Ascending aorta (tissue), 2 donors: ENCODE results near the gene ABCG4. TPM values are rescaled to one million over a fixed set of nuclear protein-coding genes. Genes with fewer than 3 reads are reported as not detected.

ENCODE experiments used
- DNase-seq, 2 donors: peaks; one replicate each; pipeline ENCODE4 v3.0.0-alpha.2; 2019; ENCODE audit warnings: low spot score in 2 of 2
- H3K27ac ChIP-seq, 2 donors: fragments of 200-600 bp; sonication (generic); one replicate each; pipeline ENCODE4 v1.5.1; 2016 to 2017; ENCODE audit warnings: mild to moderate bottlenecking in 1 of 2
- H3K27me3 ChIP-seq: fragments of 200-600 bp; sonication (generic); one replicate; pipeline ENCODE4 v1.5.1; 2017
- H3K36me3 ChIP-seq, 2 donors: fragments of 200-600 bp; sonication (generic); one replicate each; pipeline ENCODE4 v1.5.1; 2016
- H3K4me1 ChIP-seq, 2 donors: fragments of 200-600 bp; sonication (generic); one replicate each; pipeline ENCODE4 v1.5.1; 2016 to 2017; ENCODE audit warnings: mild to moderate bottlenecking in 1 of 2
- H3K4me3 ChIP-seq, 2 donors: fragments of 200-600 bp; sonication (generic); one replicate each; pipeline ENCODE4 v1.5.1; 2016 to 2017; ENCODE audit warnings: mild to moderate bottlenecking in 1 of 2
- H3K9me3 ChIP-seq, 2 donors: fragments of 200-600 bp; sonication (generic); one replicate each; pipeline ENCODE4 v1.5.1; 2016
- intact Hi-C: fragments of 100-400 bp; cut with DNase I; formaldehyde crosslinking; loops from one replicate; pipeline ENCODE4 v1.15.1; 2023
- total RNA-seq: library from RNA; depleted of rRNA; stranded (reverse); fragments of >200 nt; gene quantifications from one replicate; pipeline ENCODE4 v1.1.0, GENCODE V29; 2016
- TF ChIP-seq, protein P1 (sequence below), 3 experiments: fragments of 200-600 bp in 2 of 3; fragments of 450-650 bp in 1 of 3; sonication (generic) in 2 of 3; IDR thresholded peaks; one replicate each; pipeline ENCODE4 v1.5.1; 2016 to 2019; ENCODE audit warnings: antibody characterized with exemption in 3 of 3, mild to moderate bottlenecking in 1 of 3, moderate library complexity in 1 of 3

Gene ABCG4
- total RNA-seq, 1 donor from 2014 or later = not detected

DNA sequence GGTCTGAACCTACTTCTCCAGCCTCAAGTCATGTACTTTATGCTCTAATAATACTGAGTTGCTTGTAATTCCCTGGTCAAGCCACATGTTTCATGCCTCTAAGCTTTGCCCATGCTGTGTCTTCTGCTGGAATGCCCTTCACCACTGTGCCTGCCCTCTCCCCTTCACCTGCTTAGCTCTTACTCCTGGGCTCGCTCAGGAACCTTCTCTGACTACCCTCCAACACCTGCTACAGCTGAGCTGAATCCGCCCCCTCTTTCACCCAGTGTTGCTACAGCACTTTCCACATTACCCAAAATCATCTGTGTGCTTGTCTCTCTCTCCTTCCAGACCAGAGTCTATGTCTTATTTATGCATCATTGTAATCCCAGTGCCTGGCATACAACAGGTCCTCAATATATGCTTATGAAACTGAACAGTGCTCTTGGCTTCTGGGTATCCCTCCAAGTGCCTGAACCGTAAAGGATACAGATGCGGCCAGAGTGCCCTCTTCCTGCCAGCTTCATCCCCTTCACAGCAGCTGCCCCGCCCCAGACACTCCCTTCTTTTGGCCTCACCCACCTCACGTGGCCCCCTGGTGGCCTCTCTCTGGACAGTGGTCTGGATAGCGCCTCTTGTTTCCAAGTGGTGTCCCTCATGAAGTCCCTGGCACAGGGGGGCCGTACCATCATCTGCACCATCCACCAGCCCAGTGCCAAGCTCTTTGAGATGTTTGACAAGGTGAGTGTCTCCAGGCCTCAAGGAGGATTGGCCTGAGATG is 7.1 kb downstream of the ABCG4 start:
- H3K4me3 ChIP-seq = no peak overlapping the region
- TF ChIP-seq, protein P1, sequence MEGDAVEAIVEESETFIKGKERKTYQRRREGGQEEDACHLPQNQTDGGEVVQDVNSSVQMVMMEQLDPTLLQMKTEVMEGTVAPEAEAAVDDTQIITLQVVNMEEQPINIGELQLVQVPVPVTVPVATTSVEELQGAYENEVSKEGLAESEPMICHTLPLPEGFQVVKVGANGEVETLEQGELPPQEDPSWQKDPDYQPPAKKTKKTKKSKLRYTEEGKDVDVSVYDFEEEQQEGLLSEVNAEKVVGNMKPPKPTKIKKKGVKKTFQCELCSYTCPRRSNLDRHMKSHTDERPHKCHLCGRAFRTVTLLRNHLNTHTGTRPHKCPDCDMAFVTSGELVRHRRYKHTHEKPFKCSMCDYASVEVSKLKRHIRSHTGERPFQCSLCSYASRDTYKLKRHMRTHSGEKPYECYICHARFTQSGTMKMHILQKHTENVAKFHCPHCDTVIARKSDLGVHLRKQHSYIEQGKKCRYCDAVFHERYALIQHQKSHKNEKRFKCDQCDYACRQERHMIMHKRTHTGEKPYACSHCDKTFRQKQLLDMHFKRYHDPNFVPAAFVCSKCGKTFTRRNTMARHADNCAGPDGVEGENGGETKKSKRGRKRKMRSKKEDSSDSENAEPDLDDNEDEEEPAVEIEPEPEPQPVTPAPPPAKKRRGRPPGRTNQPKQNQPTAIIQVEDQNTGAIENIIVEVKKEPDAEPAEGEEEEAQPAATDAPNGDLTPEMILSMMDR (IDR thresholded peaks at IDR 0.05) = no peak
- H3K36me3 ChIP-seq = no peaks in the 10 kb centered on the region
- no peaks in the 10 kb centered on the region for H3K4me1 ChIP-seq
- no peak overlapping the region for H3K27ac ChIP-seq
- DNase-seq = no peak
- H3K27me3 ChIP-seq = no peaks in the 10 kb centered on the region
- H3K9me3 ChIP-seq = no peaks in the 10 kb centered on the region
- intact Hi-C loops = no loop called here

DNA sequence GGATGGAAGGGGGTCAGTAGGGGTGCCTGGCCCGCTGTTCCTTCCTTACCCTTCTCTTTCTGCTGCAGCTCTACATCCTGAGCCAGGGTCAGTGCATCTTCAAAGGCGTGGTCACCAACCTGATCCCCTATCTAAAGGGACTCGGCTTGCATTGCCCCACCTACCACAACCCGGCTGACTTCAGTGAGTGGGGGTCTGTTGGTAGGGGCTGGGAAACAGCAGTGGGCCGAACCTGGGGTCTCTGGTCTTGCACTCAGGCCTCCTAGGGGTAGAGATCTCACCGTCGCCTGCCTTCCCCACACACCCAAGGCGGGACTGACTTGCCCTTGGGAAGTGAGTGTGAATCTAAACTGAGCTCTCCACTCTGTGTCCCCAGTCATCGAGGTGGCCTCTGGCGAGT is 7.6 kb downstream of the ABCG4 start:
- no peak for DNase-seq
- H3K4me3 ChIP-seq = no peak overlapping the region
- H3K4me1 ChIP-seq = no peaks in the 10 kb centered on the region
- H3K27me3 ChIP-seq = no peaks in the 10 kb centered on the region
- H3K36me3 ChIP-seq = no peaks in the 10 kb centered on the region
- H3K9me3 ChIP-seq = no peaks in the 10 kb centered on the region
- H3K27ac ChIP-seq = no peak overlapping the region
- TF ChIP-seq, protein P1 (IDR thresholded peaks at IDR 0.05) = no peak
- intact Hi-C loops = no loop called here

DNA sequence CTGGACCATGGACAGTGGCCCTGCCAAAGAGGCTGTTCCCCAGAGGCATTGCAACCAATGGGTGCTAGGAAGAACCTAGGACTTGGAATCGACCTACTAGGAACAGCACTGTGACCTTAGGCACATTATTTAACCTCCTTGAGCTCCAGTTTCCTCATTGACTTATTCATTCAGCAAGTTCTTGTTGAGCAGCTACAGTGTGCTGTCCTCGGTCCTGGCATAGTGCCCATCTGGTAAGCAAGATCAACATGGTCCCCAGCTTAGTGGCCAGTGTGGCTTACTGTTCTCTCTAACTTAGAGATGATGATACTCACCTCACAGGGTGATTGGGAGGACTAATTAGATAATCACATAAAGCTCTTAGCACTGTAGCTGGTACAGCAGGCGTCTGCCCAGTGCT is 8.2 kb downstream of the ABCG4 start:
- Histone ChIP-seq H3K9me3 (no peaks in the 10 kb centered on the region), H3K36me3 (no peaks in the 10 kb centered on the region), H3K27ac (no peak overlapping the region), H3K4me1 (no peaks in the 10 kb centered on the region), H3K4me3 (no peak overlapping the region), H3K27me3 (no peaks in the 10 kb centered on the region)
- TF ChIP-seq, protein P1 (IDR thresholded peaks at IDR 0.05) = no peak
- intact Hi-C loops = no loop called here
- no peak for DNase-seq

DNA sequence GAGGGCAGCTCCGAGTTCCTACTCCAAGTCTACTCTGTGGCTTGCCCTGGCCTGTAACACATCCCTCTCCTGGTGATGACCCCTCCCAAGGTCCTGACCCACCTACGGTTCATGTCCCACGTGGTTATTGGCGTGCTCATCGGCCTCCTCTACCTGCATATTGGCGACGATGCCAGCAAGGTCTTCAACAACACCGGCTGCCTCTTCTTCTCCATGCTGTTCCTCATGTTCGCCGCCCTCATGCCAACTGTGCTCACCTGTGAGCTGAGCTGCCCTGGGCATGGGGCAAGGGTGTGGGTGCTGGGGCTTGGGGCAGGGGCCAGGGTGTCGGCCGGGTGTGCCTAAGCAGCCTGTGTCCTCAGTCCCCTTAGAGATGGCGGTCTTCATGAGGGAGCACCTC is 9.6 kb downstream of the ABCG4 start:
- Histone ChIP-seq H3K4me3 (no peak overlapping the region), H3K27me3 (no peaks in the 10 kb centered on the region), H3K4me1 (no peaks in the 10 kb centered on the region), H3K9me3 (no peaks in the 10 kb centered on the region), H3K27ac (no peak overlapping the region), H3K36me3 (no peaks in the 10 kb centered on the region)
- intact Hi-C loops = no loop called here
- DNase-seq = no peak
- TF ChIP-seq, protein P1 (IDR thresholded peaks at IDR 0.05) = no peak

DNA sequence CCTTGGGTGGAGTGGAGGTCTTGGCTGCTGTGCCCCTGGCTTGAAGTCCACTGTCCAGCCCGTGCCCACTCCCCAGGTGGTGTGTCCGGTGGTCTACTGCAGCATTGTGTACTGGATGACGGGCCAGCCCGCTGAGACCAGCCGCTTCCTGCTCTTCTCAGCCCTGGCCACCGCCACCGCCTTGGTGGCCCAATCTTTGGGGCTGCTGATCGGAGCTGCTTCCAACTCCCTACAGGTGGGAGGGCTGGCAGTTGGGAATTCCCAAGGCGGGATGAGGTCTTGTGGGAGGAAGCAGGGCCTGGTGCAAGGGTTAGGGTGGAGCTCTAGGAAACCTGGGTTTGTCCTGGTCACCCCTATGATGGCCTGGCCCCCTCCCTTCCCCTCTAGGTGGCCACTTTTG is 11.3 kb downstream of the ABCG4 start:
- no peak for DNase-seq
- H3K36me3 ChIP-seq = no peaks in the 10 kb centered on the region
- TF ChIP-seq, protein P1 (IDR thresholded peaks at IDR 0.05) = no peak
- intact Hi-C loops = no loop called here
- no peaks in the 10 kb centered on the region for H3K27me3 ChIP-seq
- no peaks in the 10 kb centered on the region for H3K4me1 ChIP-seq
- H3K27ac ChIP-seq = no peak overlapping the region
- H3K4me3 ChIP-seq = no peak overlapping the region
- no peaks in the 10 kb centered on the region for H3K9me3 ChIP-seq
